HCT116 (cell line): ENCODE data around the gene PXT1. TPM values are rescaled to one million over a fixed set of nuclear protein-coding genes. Genes with fewer than 3 reads are reported as not detected.

ENCODE experiments used
- ATAC-seq: fragments of 200-7000 bp; cut with Tn5 transposase; 2 replicates; pipeline ENCODE4 v1.9.1; 2020; ENCODE audit warnings: mild to moderate bottlenecking, moderate library complexity
- BruUV-seq: library from RNA; stranded (reverse); fragments of 400-500 nt; replicated peaks from 2 replicates; lab custom pipeline; 2021; lab: Mats Ljungman, UMichigan
- CTCF ChIA-PET: fragments of 300-600 bp; sonication (Branson Sonifier 250); formaldehyde crosslinking; loops from one replicate; lab custom pipeline; 2021; ENCODE audit warnings: antibody characterized with exemption; lab: Charles Lee
- POLR2A ChIA-PET: fragments of 300-600, 350-600 bp; sonication (Branson Sonifier 250); formaldehyde crosslinking; loops from one replicate; lab custom pipeline; 2021; ENCODE audit warnings: antibody characterized with exemption; lab: Charles Lee
- RAD21 ChIA-PET, 2 experiments: fragments of 300-600 bp; sonication (Branson Sonifier 250); formaldehyde crosslinking; loops; one replicate each; lab custom pipeline; 2023; ENCODE audit warnings: low total read pairs in 2 of 2; ENCODE audit not compliant: uncharacterized antibody in 2 of 2, unreplicated experiment in 2 of 2, low non-redundant PET in 1 of 2; lab: Charles Lee
- DNase-seq: peaks from one replicate; pipeline ENCODE4 v3.0.0-alpha.2; 2010; ENCODE audit warnings: low read depth, low spot score
- H2AFZ ChIP-seq: fragments of 200-600 bp; shearing (Covaris generic), sonication (generic); 2 replicates; pipeline ENCODE4 v1.6.1; 2017; ENCODE audit warnings: low read depth, mixed run types, mixed read lengths, antibody characterized with exemption, low read length; ENCODE audit not compliant: poor library complexity, severe bottlenecking
- H3K27ac ChIP-seq: 2 replicates; pipeline ENCODE4 v1.5.1; 2012; ENCODE audit warnings: low read depth, low read length
- H3K27me3 ChIP-seq: fragments of 200-600 bp; sonication (generic); 2 replicates; pipeline ENCODE4 v1.6.1; 2016; ENCODE audit warnings: mixed run types, low read length, mixed read lengths; ENCODE audit not compliant: insufficient read depth
- H3K36me3 ChIP-seq, 2 experiments: fragments of 200-500 bp in 1 of 2; fragments of 200-600 bp in 1 of 2; sonication (Bioruptor generic) in 1 of 2; sonication (generic) in 1 of 2; 2 replicates each; pipeline versions ENCODE4 v1.5.1 to v1.6.1; 2014 to 2016; ENCODE audit warnings: low read length in 2 of 2, inconsistent platforms in 1 of 2, mixed read lengths in 1 of 2, mixed run types in 1 of 2; ENCODE audit not compliant: insufficient read depth in 2 of 2, control insufficient read depth in 1 of 2
- H3K4me1 ChIP-seq, 2 experiments: fragments of 200-600 bp in 1 of 2; sonication (generic) in 1 of 2; 2 replicates each; pipeline versions ENCODE4 v1.5.1 to v1.6.1; 2012 to 2017; ENCODE audit warnings: low read length in 2 of 2, inconsistent platforms in 1 of 2, mild to moderate bottlenecking in 1 of 2, mixed read lengths in 1 of 2, mixed run types in 1 of 2, moderate library complexity in 1 of 2; ENCODE audit not compliant: insufficient read depth in 2 of 2, control insufficient read depth in 1 of 2
- H3K4me2 ChIP-seq: fragments of 200-600 bp; sonication (generic); 2 replicates; pipeline ENCODE4 v1.6.1; 2017; ENCODE audit warnings: mixed run types, low read length, mixed read lengths
- H3K4me3 ChIP-seq, 2 experiments: fragments of 200-600 bp in 1 of 2; sonication (generic) in 1 of 2; replicated peaks in 1 of 2; 2 replicates each; pipeline ENCODE4 v1.5.1; 2011 to 2016; ENCODE audit warnings: low read length in 2 of 2, control low read depth in 1 of 2, low read depth in 1 of 2, mild to moderate bottlenecking in 1 of 2, mixed read lengths in 1 of 2, mixed run types in 1 of 2
- H3K79me2 ChIP-seq: fragments of 200-600 bp; sonication (generic); 2 replicates; pipeline ENCODE4 v1.6.1; 2017; ENCODE audit warnings: mild to moderate bottlenecking, mixed run types, low read length, moderate library complexity, mixed read lengths; ENCODE audit not compliant: insufficient read depth
- H3K9ac ChIP-seq: fragments of 200-600 bp; sonication (generic); 2 replicates; pipeline ENCODE4 v1.6.1; 2016; ENCODE audit warnings: low read length, mixed read lengths
- H3K9me2 ChIP-seq: fragments of 200-600 bp; sonication (generic), shearing (Covaris generic); 2 replicates; pipeline ENCODE4 v1.6.1; 2017; ENCODE audit warnings: mixed run types, mild to moderate bottlenecking, moderate library complexity; ENCODE audit not compliant: insufficient read depth
- H3K9me3 ChIP-seq, 2 experiments: fragments of 200-500 bp in 1 of 2; fragments of 200-600 bp in 1 of 2; sonication (Bioruptor generic) in 1 of 2; sonication (generic) in 1 of 2; 2 replicates each; pipeline ENCODE4 v1.6.1; 2014 to 2017; ENCODE audit warnings: low read length in 2 of 2, mixed read lengths in 2 of 2, inconsistent platforms in 1 of 2, low read depth in 1 of 2, mild to moderate bottlenecking in 1 of 2, mixed run types in 1 of 2, moderate library complexity in 1 of 2; ENCODE audit not compliant: control insufficient read depth in 1 of 2, insufficient read depth in 1 of 2
- H4K20me1 ChIP-seq: fragments of 200-600 bp; sonication (generic), shearing (Covaris generic); 2 replicates; pipeline ENCODE4 v1.6.1; 2017; ENCODE audit warnings: mixed run types, mild to moderate bottlenecking, moderate library complexity; ENCODE audit not compliant: insufficient read depth
- MAX ChIP-seq: IDR thresholded peaks from 2 replicates; pipeline ENCODE4 v1.6.1; 2012
- SRF ChIP-seq: IDR thresholded peaks from 2 replicates; pipeline ENCODE4 v1.6.1; 2012; ENCODE audit warnings: low read depth
- YY1 ChIP-seq: IDR thresholded peaks from 2 replicates; pipeline ENCODE4 v1.6.1; 2011; ENCODE audit warnings: low read length, low read depth, moderate library complexity, mild to moderate bottlenecking; ENCODE audit not compliant: insufficient replicate concordance; ENCODE audit errors: extremely low read depth
- ZNF274 ChIP-seq: fragments of 200-500 bp; sonication (Bioruptor generic); IDR thresholded peaks from 2 replicates; pipeline ENCODE4 v1.6.1; 2014; ENCODE audit warnings: mild to moderate bottlenecking, low read depth, low read length, inconsistent platforms
- intact Hi-C: fragments of 100-400 bp; cut with micrococcal nuclease; formaldehyde crosslinking; loops from 2 replicates; pipeline ENCODE4 v1.10.0; 2022
- total RNA-seq: library from RNA; stranded (reverse); gene quantifications from one replicate; pipeline ENCODE4 v1.2.1, GENCODE V29; 2021; ENCODE audit not compliant: unreplicated experiment
- TF ChIP-seq, protein P1 (sequence below): IDR thresholded peaks from 2 replicates; pipeline ENCODE4 v1.6.1; 2012

Gene PXT1
- total RNA-seq, 1 experiment from 2014 or later, result 0.17 TPM

- intact Hi-C loops, result no loop called here
- DNase-seq (no peak), ATAC-seq (peak; percentile 74)
- RAD21 ChIA-PET, result no interaction called here
- H2AFZ ChIP-seq, result peak within 1 kb of the TSS; percentile 83
- H3K27me3 ChIP-seq, result no peaks in the 10 kb centered on the region
- H3K4me3 ChIP-seq, result peak within 1 kb of the TSS; percentile 52 to 65
- H3K9me2 ChIP-seq, result no peaks in the 10 kb centered on the region
- H3K9me3 ChIP-seq, result no peaks in the 10 kb centered on the region
- peaks cover 0 to 20% of the 10 kb centered on the region in 2 experiments; a peak in 2 of 4 replicates for H3K4me1 ChIP-seq
- peak within 1 kb of the TSS; percentile 91 for H3K4me2 ChIP-seq
- H4K20me1 ChIP-seq, result no peaks in the 10 kb centered on the region
- peak within 1 kb of the TSS; percentile 50 for H3K9ac ChIP-seq
- POLR2A ChIA-PET, result no interaction called here
- TF ChIP-seq SRF (no peak), YY1 (peak; percentile 4), ZNF274 (no peak), MAX (peak; percentile 57; the same call in 1 of the 2 replicates)
- TF ChIP-seq, protein P1, sequence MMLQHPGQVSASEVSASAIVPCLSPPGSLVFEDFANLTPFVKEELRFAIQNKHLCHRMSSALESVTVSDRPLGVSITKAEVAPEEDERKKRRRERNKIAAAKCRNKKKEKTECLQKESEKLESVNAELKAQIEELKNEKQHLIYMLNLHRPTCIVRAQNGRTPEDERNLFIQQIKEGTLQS, result no peak
- no peaks in the 10 kb centered on the region for H3K36me3 ChIP-seq
- no peaks in the 10 kb centered on the region for H3K79me2 ChIP-seq
- H3K27ac ChIP-seq, result no peak within 1 kb of the TSS
- no TSS peak for BruUV-seq
- CTCF ChIA-PET, result no interaction called here
Observed at GRCh38 chr6:36387440-36388303, 55.0 kb downstream of the PXT1 start, which contains the start of gene ETV7. TSS of gene ETV7 (minus strand) at chr6:36387669. CDS start at chr6:36387541, 128 bp downstream.
